Breast epithelium (tissue), 3 donors: Measurements from ENCODE around the gene SEMA3C.

ENCODE experiments used
- CTCF ChIP-seq, 3 donors: fragments of 450-650 bp; IDR thresholded peaks; one replicate each; pipeline ENCODE4 v1.5.1; 2016 to 2017; ENCODE audit warnings: antibody characterized with exemption in 3 of 3, mild to moderate bottlenecking in 3 of 3, moderate library complexity in 3 of 3
- POLR2A ChIP-seq: fragments of 450-650 bp; IDR thresholded peaks from one replicate; pipeline ENCODE4 v1.6.1; 2016; ENCODE audit warnings: antibody characterized with exemption, mild to moderate bottlenecking, moderate library complexity

- no peak for TF ChIP-seq CTCF (IDR thresholded peaks at IDR 0.05)
- TF ChIP-seq POLR2A, result no peak
These were observed 21.8 kb upstream of the SEMA3C start for GRCh38 chr7:80940539-80941207.
